HG03520 (cell line): ENCODE measurements around the gene ST6GALNAC1.

ENCODE experiments used
- ATAC-seq: cut with Tn5 transposase; IDR thresholded peaks from one replicate; pipeline ENCODE4 v1.9.1; 2021; ENCODE audit warnings: mild to moderate bottlenecking, moderate library complexity; ENCODE audit not compliant: unreplicated experiment

ST6GALNAC1 gene

DNA sequence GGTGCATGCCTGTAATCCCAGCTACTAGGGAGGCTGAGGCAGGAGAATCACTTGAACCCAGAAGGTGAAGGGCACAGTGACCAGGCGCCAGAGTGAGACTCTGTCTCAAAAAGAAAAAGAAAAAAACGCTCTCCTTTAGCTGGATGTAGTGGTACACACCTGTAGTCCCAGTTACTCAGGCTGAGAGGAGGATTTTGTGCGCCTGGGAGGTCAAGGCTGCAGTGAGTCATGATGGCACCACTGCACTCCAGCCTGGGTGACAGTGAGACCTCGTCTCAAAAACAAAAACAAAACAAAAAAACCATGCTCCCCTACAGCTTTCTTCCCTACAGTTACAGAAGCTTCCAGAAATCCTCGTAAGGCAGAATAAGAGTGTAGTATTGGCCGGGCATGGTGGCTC is 33.1 kb upstream of the ST6GALNAC1 start:
- no peak for ATAC-seq

DNA sequence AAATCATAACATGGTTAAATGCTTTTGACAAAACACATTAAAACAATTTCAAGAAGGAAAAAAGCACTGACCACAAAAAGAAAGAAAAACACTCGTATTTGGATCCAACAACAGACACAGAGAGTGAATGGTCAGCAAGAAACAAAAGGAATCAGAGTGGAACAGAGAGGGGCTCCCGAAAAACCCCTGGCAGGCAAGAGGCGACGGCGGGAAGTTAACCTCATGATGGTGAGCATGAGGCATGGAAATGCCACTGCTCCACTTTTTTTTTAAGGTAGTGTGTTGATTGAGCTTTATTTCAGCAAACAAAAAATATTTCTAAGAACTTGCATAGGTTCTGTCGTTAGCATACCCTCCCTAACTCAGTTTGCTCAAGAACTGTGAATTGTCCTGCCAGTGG is 32.1 kb upstream of the ST6GALNAC1 start:
- ATAC-seq: no peak

DNA sequence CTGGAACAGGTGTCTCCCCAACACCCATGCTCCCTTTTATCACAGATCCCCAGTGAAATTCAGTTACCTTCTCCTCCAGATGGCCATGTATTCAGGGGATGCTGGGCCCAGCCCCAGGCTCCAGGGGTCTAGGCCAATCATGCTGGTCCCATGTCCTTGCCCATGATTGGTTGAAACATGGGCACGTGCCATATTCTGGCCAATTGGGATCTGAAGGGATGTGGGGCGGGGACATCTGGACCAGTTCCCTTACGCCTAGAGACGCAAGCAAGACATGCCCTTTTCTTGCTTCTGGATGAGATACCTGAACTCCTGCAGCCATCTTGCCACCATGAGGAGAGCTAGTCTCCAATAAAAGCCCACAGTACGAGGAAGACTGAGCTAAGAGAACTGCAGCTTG is 31.0 kb upstream of the ST6GALNAC1 start:
- no peak for ATAC-seq

DNA sequence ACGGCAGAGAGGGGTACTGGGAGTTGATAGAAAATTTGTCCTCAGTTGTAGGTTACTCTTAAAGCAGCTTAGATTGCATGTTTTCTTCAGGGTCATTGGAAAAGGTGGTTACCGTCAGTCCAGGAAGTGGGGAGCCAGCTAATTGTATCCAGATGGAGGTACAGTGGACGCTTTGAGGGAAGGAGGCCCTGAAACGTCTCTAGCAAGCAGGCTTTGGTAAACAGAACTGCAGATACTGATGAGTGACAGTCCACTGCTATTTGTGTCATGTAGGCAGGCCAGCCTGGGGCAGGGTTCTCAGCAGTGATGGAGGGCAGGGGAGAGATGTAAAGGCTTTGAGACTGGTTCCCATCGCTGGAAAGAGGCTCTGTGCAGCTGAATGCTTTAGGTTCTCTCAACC is 30.2 kb upstream of the ST6GALNAC1 start:
- no peak for ATAC-seq

DNA sequence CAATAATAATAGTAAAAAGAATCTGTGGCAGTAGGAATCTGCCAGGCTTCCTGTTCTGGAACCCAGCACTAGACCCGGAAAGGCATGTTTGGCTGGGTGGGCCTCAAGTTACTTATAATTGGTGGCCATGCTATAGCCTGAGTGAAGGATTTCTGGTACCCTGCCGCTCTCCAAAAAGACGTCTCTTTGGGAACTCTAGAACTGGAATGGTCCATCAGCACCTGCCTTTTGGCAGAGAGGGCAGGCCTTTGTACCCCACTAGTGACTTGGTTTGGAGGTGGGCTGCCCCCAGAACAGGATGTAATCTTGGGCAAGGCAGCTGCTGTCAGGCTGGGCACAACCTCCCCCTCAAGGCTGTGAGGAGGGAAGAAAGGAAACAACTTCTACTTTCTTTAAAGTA is 29.3 kb upstream of the ST6GALNAC1 start:
- ATAC-seq: no peak

DNA sequence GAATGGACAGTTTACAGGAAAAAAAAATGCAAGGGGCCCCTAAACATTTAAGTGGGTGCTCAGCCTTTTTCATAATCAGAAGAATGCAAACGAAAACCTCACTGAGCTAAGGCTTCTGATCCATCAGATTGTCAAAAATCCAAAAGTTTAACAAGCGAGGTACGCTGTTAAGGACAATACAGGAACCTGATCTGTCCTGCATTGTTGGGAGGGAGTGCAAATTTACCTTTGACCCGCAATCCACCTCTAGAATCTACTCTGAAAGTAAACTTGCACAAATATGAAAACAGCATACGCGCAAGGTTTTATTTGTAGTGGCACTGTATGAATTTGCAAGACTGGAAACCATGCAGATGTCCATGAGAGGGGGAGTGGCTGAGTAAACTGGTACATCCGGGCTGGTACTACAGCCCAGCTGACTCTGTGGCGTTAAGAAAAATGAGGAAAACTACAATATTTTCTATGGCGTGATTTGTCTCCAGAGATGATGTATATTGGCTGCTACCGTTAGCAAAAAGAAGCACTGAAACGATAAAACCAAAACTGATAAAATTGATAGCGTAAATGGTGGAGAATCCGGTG is 28.8 kb upstream of the ST6GALNAC1 start:
- no peak for ATAC-seq

DNA sequence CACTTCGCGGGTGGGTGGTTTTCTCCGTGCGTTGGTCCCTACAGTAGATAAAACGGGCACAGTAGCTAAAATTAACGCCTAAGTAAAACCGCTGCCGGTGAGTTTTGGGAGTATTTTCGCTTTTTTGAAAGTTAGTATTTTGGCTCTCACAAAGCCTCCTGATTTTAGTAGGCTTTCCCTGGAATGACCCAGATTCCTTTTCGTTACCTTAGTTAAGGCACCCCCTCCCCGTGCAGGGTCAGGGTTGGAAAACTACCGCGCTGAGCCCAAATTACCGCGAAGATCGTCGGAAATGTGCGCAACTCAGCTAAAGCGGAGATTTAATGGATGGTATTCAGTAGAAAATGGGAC is 28.3 kb upstream of the ST6GALNAC1 start:
- ATAC-seq: peak; percentile 5

DNA sequence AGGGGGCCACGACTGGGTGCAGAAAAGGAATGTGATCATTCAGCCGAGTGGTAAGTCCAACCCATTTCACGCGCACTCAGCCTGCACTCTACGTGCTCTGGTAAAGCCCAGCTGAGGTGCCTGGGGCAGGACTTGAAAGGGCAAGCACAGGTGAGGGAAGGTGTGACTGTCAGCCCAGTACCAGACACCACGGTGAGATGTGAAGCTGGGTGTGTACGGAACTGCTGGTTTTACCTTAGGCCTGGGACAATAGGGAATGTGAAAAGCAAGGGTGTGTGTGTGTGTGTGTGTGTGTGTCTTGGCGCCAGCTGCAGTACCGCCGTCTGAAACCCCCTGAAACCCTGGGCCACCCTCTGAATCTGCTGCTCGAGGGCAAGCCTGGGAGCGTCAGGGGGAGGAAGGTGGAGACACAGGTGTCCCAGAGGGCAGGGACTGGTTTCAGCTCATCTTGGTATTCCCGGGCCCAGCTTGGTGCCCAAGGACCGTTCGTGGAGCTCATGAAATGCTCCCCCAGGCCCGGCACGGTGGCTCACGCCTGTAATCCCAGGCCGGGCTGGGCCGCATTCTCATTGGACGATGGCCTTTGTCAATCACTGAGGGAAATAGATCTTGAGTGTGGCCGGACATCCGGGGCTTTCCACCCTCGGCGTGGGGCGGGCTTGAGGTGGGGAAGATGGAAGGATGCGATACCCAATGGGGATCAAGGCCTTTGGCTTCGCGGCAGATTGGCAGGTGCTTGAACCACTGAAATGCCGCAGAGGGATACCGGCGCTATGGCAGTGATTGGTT is 27.8 kb upstream of the ST6GALNAC1 start:
- ATAC-seq: peak; percentile 99

DNA sequence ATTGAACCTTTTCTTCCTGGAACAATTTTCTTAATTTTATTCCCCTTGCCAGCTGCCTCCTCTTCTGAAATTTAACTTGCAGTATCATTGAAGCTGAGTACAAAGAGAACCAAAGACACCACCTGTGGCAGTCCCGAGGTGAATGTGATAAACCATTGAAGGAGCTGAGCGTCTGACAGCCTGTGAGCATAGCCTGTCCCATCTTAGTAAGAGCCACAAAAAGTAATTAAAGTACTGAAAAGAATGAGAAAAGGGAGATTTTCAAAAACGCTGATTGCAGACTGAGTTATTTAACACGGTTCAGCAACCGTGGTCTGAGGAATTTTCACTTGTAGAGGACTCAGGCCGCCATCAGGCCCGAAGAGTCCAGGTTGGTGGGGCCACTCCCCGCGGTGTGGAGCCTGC is 27.2 kb upstream of the ST6GALNAC1 start:
- no peak for ATAC-seq

DNA sequence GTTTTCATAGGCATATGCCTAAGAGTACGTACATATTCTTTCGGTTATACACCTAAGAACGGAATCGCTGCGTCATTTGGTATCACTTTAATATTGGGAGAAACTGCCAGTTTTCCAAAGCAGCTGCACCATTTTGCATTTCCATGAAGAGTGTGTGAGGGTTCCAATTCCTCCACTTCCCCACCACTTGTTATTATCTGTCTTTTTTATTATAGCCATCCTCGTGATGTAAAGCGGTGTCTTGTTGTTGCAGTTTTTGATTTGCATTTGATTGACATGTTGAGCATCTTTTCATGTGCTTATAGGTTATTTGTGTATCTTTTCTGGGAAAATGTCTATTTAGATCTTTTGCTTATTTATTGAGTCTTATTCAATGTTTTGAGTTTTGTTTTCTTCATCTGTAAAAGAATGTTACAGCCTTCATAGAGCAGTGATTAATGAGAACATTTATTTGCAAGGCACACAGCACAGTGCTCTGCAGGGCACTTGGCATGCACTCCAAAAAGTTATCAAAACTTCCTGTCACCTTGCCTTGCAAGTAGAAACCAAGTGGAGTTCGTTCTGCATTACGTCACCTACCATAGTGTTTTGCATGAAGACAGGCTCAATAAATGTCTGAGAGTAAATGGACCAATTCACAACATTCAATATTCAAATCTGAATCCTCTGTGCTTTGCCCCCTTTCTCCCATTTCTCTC is 26.6 kb upstream of the ST6GALNAC1 start:
- no peak for ATAC-seq

DNA sequence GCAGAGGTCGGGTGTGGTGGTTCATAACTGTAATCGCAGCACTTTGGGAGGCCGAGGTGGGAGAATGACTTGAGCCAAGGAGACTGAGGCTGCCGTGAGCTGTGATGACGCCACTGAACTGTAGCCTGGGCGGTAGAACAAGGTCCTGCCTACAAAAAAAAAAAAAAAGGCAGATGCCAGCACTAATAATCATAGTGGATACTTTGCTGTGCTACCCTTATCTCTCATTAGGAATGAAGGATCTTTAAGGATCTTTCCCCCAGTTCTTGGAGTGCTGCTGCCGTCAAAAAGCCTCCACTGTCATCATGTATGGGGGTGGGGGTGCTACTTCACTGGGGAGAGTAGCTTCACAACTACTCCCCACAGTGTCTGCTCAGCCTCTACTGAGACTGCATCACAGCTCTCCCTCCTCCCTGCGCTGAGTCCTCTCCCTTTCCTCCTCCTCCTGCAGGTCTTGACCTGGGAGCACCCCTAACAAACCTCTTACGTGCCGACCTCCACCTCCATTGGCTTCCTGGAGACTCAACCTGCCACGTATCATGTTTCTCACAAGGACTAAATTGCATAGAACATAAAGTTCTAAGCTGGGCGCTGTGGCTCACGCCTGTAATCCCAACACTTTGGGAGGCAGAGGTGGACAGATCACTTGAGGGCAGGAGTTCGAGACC is 24.4 kb upstream of the ST6GALNAC1 start:
- ATAC-seq: no peak

DNA sequence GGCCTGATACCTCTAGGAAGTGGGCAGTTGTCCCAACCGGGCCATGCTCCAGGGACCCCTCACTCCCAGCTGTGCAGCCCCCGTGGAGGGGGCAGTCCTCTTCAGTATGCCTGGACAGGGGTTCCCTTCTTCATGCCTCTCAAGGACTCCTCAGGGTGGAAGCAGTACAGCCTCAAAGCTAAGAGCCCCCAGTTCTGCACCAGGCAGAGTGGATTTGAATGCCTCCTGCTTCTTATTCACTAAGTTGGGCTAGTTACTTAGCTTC is 23.9 kb upstream of the ST6GALNAC1 start:
- ATAC-seq: no peak

DNA sequence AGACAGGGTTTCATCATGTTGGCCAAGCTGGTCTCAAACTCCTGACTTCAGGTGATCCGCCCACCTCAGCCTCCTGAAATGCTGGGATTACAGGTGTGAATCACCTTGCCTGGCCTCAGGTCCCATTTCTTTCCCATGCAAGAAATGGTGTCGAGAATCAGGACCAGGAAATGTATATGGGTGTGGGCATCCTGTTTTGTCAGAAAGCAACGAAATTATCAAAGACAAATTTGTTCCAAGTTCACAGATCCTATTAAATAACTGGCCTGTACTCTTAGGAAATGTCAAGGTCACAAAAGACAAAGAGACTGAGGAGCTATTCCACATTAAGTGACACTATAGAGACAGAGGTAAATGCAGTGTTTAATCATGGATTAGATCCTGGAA is 17.1 kb upstream of the ST6GALNAC1 start:
- ATAC-seq: no peak

DNA sequence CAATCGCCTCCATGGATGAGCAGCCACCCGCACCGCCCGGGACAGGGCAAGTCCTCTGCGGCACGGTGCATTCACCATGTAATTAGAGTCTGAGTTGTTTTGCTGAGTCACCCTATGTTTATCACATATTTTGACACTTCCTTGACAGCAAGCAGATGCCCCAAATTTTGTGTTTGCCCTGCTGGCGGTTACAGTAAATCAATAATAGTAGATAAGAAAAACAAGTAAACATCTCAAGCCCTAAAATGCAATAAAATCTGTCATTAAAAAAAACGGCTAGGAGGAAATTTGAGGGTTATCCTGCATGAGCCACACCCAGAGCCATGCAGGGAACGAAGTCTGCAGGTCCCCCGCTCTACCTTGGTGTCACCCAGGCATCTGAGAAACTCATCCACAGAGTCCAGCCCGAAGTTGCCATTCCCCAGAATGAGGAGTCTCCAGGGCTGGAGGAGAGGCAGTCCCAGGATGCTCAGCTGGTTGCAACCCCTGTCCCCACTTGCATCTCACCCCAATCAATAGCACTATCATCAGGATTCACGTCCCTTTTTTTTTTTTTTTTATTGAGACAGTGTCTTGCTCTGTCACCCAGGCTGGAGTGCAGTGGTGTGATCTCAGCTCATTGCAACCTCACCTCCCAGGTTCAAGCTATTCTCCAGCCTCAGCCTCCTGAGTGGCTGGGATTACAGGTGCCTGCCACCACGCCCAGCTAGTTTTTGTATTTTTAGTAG is 16.5 kb upstream of the ST6GALNAC1 start:
- no peak for ATAC-seq

DNA sequence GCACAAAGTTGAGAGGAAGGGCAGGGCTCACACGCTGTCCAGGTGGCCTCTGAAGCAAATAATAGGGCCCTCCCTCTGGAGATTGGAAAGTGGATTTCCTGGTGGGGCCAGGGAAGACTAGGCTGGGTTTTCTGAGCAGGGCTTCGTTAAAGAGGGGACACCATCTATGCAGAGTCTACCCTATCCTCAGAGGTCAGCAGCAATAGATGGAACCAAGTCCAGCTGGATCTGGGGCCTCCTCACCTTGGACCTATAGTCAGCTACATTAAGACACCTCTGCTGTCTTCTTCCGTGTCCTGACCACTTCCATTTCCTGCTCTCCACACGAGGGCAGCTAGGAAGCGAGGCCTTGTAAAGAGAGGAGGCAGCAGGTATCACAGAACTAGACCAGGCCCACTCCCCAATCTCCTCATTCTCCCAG is 14.7 kb upstream of the ST6GALNAC1 start:
- no peak for ATAC-seq

DNA sequence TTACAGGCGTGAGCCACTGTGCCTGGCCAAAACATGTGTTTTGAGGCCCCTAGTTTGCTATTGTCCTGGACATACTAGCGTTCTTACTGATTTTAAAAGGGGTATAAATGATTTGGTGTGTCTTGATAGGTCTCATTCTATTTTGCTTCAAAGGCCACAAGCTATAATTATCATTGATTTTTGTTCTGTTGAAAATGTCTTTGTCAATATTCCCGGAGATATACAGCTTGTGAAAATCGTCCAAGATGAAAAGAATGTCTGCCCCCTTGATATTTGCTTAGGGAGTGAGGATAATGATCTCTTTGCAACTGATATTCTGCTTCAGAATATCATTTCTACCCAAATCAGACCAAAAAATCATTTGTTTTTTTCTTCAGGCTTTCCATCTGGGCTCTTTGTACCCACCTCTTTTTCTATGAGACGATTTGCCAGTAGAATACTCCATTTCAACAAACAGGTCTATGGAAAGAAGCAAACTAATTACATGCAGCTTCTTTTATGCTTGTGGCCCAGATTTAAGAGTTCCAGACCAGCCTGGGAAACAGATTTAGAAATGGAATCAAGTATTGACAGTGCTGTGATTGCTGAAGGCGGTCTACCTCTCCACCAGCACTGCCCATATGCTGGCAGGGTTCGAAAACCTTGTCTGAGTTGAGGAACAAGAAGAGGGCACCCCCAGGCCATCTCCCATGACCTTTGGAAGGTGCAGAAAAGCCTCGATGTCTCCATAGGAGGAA is 14.1 kb upstream of the ST6GALNAC1 start:
- no peak for ATAC-seq

DNA sequence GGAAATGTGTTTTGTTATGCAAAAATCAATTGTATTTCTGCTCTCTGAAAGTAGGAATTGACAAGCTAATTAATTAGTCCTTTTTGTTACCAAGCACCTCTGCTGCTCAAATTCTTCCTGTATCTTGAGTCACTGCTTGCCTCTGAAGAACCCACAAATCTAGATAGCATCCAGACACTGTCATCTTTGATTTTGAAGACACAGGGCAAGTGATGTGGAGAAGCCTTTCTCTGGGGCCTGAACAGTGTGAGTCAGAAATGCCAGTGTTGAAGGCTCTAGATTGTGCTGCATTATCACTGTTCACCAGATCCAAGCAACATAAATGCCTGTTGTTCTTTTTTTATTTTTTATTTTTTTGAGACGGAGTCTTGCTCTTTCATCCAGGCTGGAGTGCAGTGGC is 10.9 kb upstream of the ST6GALNAC1 start:
- no peak for ATAC-seq

DNA sequence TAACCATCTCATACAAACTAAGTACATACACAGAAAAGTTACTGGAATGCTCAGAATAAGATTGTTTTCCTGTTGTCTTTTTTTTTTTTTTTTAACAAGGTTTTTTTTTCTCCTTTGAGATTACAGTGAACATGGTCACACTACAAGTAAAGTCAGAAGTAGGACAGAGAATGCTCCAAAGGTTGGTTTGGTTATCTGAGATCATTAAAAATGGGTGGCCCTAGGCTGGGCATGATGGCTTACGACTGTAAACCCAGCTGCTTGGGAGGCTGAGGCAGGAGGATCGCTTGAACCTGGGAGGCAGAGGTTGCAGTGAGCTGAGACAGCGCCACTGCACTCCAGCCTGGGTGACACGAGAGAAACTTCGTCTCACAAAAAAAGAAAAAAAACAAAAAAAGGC is 6.9 kb upstream of the ST6GALNAC1 start:
- ATAC-seq: no peak

DNA sequence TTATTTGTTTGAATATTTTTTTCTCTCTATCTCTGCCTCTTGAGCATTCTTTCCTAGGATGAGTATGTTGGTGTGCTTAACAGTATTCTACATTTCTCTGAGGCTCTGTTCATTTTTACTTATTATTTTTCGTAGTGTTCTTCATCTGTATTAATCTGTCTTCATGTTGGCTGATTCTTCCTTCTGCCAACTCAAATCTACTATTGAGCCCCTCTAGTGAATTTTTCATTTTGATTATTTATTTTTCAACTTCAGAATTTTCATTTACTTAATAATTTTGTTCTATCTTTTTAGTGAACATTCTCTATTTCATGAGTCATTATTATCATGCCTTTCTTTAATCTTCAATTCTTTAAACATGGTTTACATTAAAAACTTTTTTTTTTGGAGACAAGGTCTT is 3.2 kb upstream of the ST6GALNAC1 start:
- no peak for ATAC-seq

DNA sequence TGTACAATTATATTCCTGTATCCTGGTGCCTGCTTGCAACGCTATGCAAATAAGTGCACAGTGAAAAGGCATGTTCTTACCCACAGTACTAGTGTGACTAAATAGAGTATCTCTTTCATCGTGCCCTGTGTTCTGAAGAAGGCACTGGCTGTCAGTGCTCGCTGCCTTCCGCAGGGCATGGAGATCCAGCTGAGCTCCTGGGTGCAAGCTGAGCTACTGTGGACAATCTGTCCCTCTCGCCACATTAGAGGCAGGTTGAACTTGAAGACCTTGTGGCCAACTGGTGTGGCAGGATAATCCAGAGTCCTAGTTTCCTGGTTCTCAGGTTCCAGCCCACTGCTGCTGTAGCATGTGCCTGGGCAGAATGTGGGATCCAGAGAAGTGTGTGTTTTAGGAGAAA is 1.9 kb upstream of the ST6GALNAC1 start:
- ATAC-seq: no peak

DNA sequence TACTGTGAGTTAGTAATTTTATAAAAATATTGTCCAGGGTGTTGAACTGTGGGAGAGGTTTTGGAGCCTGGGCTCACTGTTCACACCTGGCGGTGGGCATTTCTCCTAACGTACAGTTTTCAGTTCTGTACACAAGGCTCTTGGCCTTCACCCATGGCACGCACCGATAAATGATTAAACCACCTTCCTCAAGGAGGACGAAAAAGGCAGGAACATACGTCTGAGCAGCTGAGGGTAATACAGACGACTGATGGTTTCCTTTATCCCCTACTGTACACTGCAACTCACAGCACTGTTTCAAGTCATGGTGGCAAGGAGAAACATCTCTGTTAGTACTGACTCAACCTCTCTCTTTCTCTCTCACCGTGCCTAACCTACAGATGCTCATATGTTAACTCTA is 1.4 kb upstream of the ST6GALNAC1 start:
- no peak for ATAC-seq
